GM12878 (cell line): ENCODE results near the gene CELF2. TPM values are rescaled to one million over a fixed set of nuclear protein-coding genes. Genes with fewer than 3 reads are reported as not detected.

Experiments
- ATAC-seq: fragments of 200-7000 bp; cut with Tn5 transposase; 3 replicates; pipeline ENCODE4 v1.9.1; 2020; ENCODE audit warnings: mild to moderate bottlenecking, moderate library complexity
- BruUV-seq: library from RNA; stranded (reverse); fragments of 400-500 nt; replicated peaks from 2 replicates; lab custom pipeline; 2021; lab: Mats Ljungman, UMichigan
- CTCF ChIA-PET: fragments of 300-600 bp; sonication (Branson Sonifier 250); formaldehyde crosslinking; extraction: SDS; loops from one replicate; lab custom pipeline; 2021; ENCODE audit warnings: inconsistent platforms; lab: Yijun Ruan, JAX
- POLR2A ChIA-PET: fragments of 350-600 bp; formaldehyde crosslinking; extraction: SDS; loops from one replicate; lab custom pipeline; 2021; ENCODE audit warnings: inconsistent platforms; lab: Charles Lee
- RAD21 ChIA-PET: fragments of 300-600 bp; sonication (Branson Sonifier 250); formaldehyde crosslinking; loops from one replicate; lab custom pipeline; 2023; ENCODE audit warnings: antibody characterized with exemption; ENCODE audit not compliant: unreplicated experiment; lab: Charles Lee
- SMC1A ChIA-PET: fragments of 300-600 bp; sonication (Branson Sonifier 250); formaldehyde crosslinking; loops from one replicate; lab custom pipeline; 2023; ENCODE audit not compliant: unreplicated experiment, uncharacterized antibody; lab: Charles Lee
- DNase-seq: peaks from one replicate; pipeline ENCODE4 v3.0.0-alpha.2; 2011; ENCODE audit warnings: low read depth, low spot score
- FAIRE-seq: peaks from 3 replicates; lab custom pipeline; 2011; peaks lifted over from hg19 to GRCh38; lab: Jason Lieb, UNC
- H2AFZ ChIP-seq: 2 replicates; pipeline ENCODE4 v1.6.0; 2011; ENCODE audit warnings: low read depth, low read length, control low read depth; ENCODE audit not compliant: control insufficient read depth
- H3K27ac ChIP-seq: 2 replicates; pipeline ENCODE4 v1.5.1; 2011; ENCODE audit warnings: control low read depth; ENCODE audit not compliant: control insufficient read depth, insufficient read depth
- H3K27me3 ChIP-seq, 2 experiments: replicated peaks in 1 of 2; 2 replicates each; pipeline versions ENCODE4 v1.6.0 to v1.6.1; 2011; ENCODE audit warnings: low read length in 1 of 2; ENCODE audit not compliant: control insufficient read depth in 2 of 2, insufficient read depth in 2 of 2
- H3K36me3 ChIP-seq, 2 experiments: 2 replicates each; pipeline ENCODE4 v1.5.1; 2011; ENCODE audit warnings: low read length in 1 of 2; ENCODE audit not compliant: control insufficient read depth in 2 of 2, insufficient read depth in 2 of 2
- H3K4me1 ChIP-seq: 2 replicates; pipeline ENCODE4 v1.6.1; 2011; ENCODE audit warnings: mild to moderate bottlenecking, low read length, moderate library complexity, mixed read lengths; ENCODE audit not compliant: control insufficient read depth, insufficient read depth
- H3K4me2 ChIP-seq: 2 replicates; pipeline ENCODE4 v1.6.0; 2011; ENCODE audit warnings: control low read depth; ENCODE audit not compliant: control insufficient read depth, insufficient read depth
- H3K4me3 ChIP-seq: fragments of 200-600 bp; sonication (generic); 2 replicates; pipeline ENCODE4 v1.5.1; 2016
- H3K79me2 ChIP-seq: 2 replicates; pipeline ENCODE4 v1.6.0; 2011; ENCODE audit warnings: low read length; ENCODE audit not compliant: control insufficient read depth, insufficient read depth
- H3K9ac ChIP-seq: 2 replicates; pipeline ENCODE4 v1.8.0; 2011; ENCODE audit warnings: low read length, control low read depth, mixed read lengths; ENCODE audit not compliant: control insufficient read depth, insufficient read depth
- H3K9me3 ChIP-seq: replicated peaks from 3 replicates; pipeline ENCODE4 v1.5.1; 2011; ENCODE audit warnings: mild to moderate bottlenecking, low read length; ENCODE audit not compliant: control insufficient read depth, insufficient read depth
- H4K20me1 ChIP-seq: 2 replicates; pipeline ENCODE4 v1.6.0; 2011; ENCODE audit not compliant: control insufficient read depth, insufficient read depth
- BACH1 ChIP-seq: fragments of 450-650 bp; IDR thresholded peaks from 2 replicates; pipeline ENCODE4 v1.6.1; 2017; ENCODE audit warnings: mild to moderate bottlenecking, borderline replicate concordance
- E2F8 ChIP-seq: fragments of 450-650 bp; IDR thresholded peaks from 2 replicates; pipeline ENCODE4 v1.6.1; 2018; ENCODE audit warnings: mild to moderate bottlenecking, low read depth, moderate library complexity; ENCODE audit not compliant: partially characterized antibody
- ELK1 ChIP-seq: IDR thresholded peaks from 2 replicates; pipeline ENCODE4 v1.6.1; 2012; ENCODE audit warnings: low read depth, low read length, improper control_type of control experiment
- FOXM1 ChIP-seq: IDR thresholded peaks from 2 replicates; pipeline ENCODE4 v1.6.1; 2012; ENCODE audit warnings: low read depth, mild to moderate bottlenecking, inconsistent platforms, low read length, moderate library complexity
- HSF1 ChIP-seq: fragments of 150-350 bp; IDR thresholded peaks from 2 replicates; pipeline ENCODE4 v1.6.1; 2014; ENCODE audit warnings: mild to moderate bottlenecking, low read depth, low read length
- MTA3 ChIP-seq: IDR thresholded peaks from 2 replicates; pipeline ENCODE4 v1.6.1; 2012; ENCODE audit warnings: low read length, inconsistent platforms, borderline replicate concordance
- NBN ChIP-seq: fragments of 450-650 bp; IDR thresholded peaks from 2 replicates; pipeline ENCODE4 v1.6.1; 2016
- SPI1 ChIP-seq: IDR thresholded peaks from 2 replicates; pipeline ENCODE4 v1.6.1; 2011; ENCODE audit warnings: low read depth, mild to moderate bottlenecking, low read length, moderate library complexity, borderline replicate concordance; ENCODE audit not compliant: insufficient read depth
- WGBS: methylation state at CpG from one replicate; pipeline ENCODE4 v1.1.6; 2016; ENCODE audit warnings: low lambda C conversion rate; ENCODE audit not compliant: insufficient replicate concordance, insufficient coverage; ENCODE audit errors: missing lambda C conversion rate; 5-methylcytosine and 5-hydroxymethylcytosine counted together
- in situ Hi-C: fragments of 300-500 bp; cut with MboI; formaldehyde crosslinking; loops from 9 replicates; pipeline ENCODE4 v1.14.3; 2018; ENCODE audit warnings: mixed read lengths
- intact Hi-C: fragments of 100-400 bp; cut with micrococcal nuclease; formaldehyde crosslinking; loops from one replicate; pipeline ENCODE4 v1.14.2; 2022; ENCODE audit not compliant: unreplicated experiment
- polyA plus RNA-seq, 11 experiments: library from polyadenylated mRNA; depleted of rRNA in 4 of 11; unstranded in 6 of 11; stranded (reverse) in 5 of 11; fragments of >200 nt; fragmentation: Nextera tagmentation in 4 of 11; fragmentation: Illumina TruSeq in 1 of 11; extraction: Ambion mirVana in 4 of 11; extraction: Trizol in 1 of 11; gene quantifications; 1 replicate in 1 of 11; 2 replicates in 10 of 11; pipeline versions ENCODE4 v1.2.1 to v1.2.3, GENCODE V29; 2011 to 2016; ENCODE audit warnings: inconsistent platforms in 2 of 11, missing spikeins in 2 of 11, low read depth in 1 of 11
- total RNA-seq, 4 experiments: library from RNA; depleted of rRNA in 3 of 4; stranded (reverse); fragments of >200 nt in 3 of 4; fragmentation: Illumina TruSeq in 1 of 4; extraction: Trizol in 1 of 4; gene quantifications; 2 replicates each; pipeline versions ENCODE4 v1.2.1 to v1.2.3, GENCODE V29; 2013 to 2021
- TF ChIP-seq, protein P1 (sequence below): IDR thresholded peaks from 2 replicates; pipeline ENCODE4 v1.6.1; 2012; ENCODE audit warnings: low read length, inconsistent platforms
- TF ChIP-seq, protein P2 (sequence below): IDR thresholded peaks from 2 replicates; pipeline ENCODE4 v1.6.1; 2012; ENCODE audit warnings: mild to moderate bottlenecking, low read depth, low read length

CELF2 gene
- total and polyA plus RNA-seq, 10 of the 15 experiments (the other 5 are each of a cell fraction or from before 2014, with no cell fraction given), result 20.8 to 129 (median 86.3) TPM

- ChIA-PET RAD21 (interaction anchor here (0.9 to 5.1 kb wide), 16 partner anchors 15 to 125 kb away, joined by 3 to 57 read pairs (median 4); no protein-coding TSS in a partner anchor), POLR2A (interaction anchor here (0.6 to 3.0 kb wide), 9 partner anchors 19 to 116 kb away, joined by 3 to 15 read pairs (median 5); no protein-coding TSS in a partner anchor), SMC1A (interaction anchor here (0.7 to 9.5 kb wide), 25 partner anchors 8 to 143 kb away, joined by 3 to 99 read pairs (median 4); no protein-coding TSS in a partner anchor), CTCF (interaction anchor here (0.6 to 5.1 kb wide), 18 partner anchors 15 to 126 kb away, joined by 3 to 39 read pairs (median 5); no protein-coding TSS in a partner anchor)
- Histone ChIP-seq H4K20me1 (no peaks in the 10 kb centered on the region), H3K27me3 (no peaks in the 10 kb centered on the region), H3K79me2 (no peaks in the 10 kb centered on the region), H3K9ac (no peak overlapping the region), H3K27ac (peak overlapping the region; percentile 68), H3K36me3 (no peaks in the 10 kb centered on the region), H2AFZ (peak overlapping the region; percentile 94), H3K4me2 (peak overlapping the region; percentile 80), H3K9me3 (no peaks in the 10 kb centered on the region), H3K4me3 (peak overlapping the region; percentile 25; the same call in 1 of the 2 replicates), H3K4me1 (peaks cover 12% of the 10 kb centered on the region)
- intact Hi-C loops, result loop anchor here (1.0 kb wide), 1 partner anchor 18 kb away; no protein-coding TSS in a partner anchor
- WGBS, result 49% methylated on average over 11 of the region's 11 CpGs
- DNase-seq, result no peak
- FAIRE-seq, result no peak
- BruUV-seq, result no TSS peak
- in situ Hi-C loops, result no loop called here
- ATAC-seq, result peak; percentile 42
- TF ChIP-seq ELK1 (no peak), SPI1 (no peak), NBN (no peak), BACH1 (no peak), HSF1 (no peak), FOXM1 (no peak), E2F8 (no peak), MTA3 (no peak)
- TF ChIP-seq, protein P1, sequence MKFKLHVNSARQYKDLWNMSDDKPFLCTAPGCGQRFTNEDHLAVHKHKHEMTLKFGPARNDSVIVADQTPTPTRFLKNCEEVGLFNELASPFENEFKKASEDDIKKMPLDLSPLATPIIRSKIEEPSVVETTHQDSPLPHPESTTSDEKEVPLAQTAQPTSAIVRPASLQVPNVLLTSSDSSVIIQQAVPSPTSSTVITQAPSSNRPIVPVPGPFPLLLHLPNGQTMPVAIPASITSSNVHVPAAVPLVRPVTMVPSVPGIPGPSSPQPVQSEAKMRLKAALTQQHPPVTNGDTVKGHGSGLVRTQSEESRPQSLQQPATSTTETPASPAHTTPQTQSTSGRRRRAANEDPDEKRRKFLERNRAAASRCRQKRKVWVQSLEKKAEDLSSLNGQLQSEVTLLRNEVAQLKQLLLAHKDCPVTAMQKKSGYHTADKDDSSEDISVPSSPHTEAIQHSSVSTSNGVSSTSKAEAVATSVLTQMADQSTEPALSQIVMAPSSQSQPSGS, result no peak
- TF ChIP-seq, protein P2, sequence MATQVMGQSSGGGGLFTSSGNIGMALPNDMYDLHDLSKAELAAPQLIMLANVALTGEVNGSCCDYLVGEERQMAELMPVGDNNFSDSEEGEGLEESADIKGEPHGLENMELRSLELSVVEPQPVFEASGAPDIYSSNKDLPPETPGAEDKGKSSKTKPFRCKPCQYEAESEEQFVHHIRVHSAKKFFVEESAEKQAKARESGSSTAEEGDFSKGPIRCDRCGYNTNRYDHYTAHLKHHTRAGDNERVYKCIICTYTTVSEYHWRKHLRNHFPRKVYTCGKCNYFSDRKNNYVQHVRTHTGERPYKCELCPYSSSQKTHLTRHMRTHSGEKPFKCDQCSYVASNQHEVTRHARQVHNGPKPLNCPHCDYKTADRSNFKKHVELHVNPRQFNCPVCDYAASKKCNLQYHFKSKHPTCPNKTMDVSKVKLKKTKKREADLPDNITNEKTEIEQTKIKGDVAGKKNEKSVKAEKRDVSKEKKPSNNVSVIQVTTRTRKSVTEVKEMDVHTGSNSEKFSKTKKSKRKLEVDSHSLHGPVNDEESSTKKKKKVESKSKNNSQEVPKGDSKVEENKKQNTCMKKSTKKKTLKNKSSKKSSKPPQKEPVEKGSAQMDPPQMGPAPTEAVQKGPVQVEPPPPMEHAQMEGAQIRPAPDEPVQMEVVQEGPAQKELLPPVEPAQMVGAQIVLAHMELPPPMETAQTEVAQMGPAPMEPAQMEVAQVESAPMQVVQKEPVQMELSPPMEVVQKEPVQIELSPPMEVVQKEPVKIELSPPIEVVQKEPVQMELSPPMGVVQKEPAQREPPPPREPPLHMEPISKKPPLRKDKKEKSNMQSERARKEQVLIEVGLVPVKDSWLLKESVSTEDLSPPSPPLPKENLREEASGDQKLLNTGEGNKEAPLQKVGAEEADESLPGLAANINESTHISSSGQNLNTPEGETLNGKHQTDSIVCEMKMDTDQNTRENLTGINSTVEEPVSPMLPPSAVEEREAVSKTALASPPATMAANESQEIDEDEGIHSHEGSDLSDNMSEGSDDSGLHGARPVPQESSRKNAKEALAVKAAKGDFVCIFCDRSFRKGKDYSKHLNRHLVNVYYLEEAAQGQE, result no peak
These were observed 127.2 kb downstream of the CELF2 start for GRCh38 chr10:11144626-11145494.
